Liver (tissue), 3 donors: ENCODE results near the gene SEMA3C.

Experiments
- EGR1 ChIP-seq, 2 donors: IDR thresholded peaks; 2 replicates each; pipeline ENCODE4 v1.6.1; 2016 to 2018; ENCODE audit warnings: antibody characterized with exemption in 2 of 2, low read depth in 2 of 2
- GABPA ChIP-seq, 2 donors: IDR thresholded peaks in 1 of 2; conservative IDR thresholded peaks in 1 of 2; 2 replicates each; pipeline ENCODE4 v1.6.1; 2016; ENCODE audit warnings: antibody characterized with exemption in 2 of 2, mild to moderate bottlenecking in 1 of 2, moderate library complexity in 1 of 2
- YY1 ChIP-seq: IDR thresholded peaks from 2 replicates; pipeline ENCODE4 v1.6.1; 2016; ENCODE audit warnings: antibody characterized with exemption, mild to moderate bottlenecking
- TF ChIP-seq, protein P1 (sequence below): fragments of 150-350 bp; IDR thresholded peaks from 2 replicates; pipeline ENCODE4 v1.5.1; 2017; ENCODE audit warnings: improper control_type of control experiment, low read depth, low read length; ENCODE audit not compliant: missing input control
- donor health status: healthy.
- donor health status: healthy.

- TF ChIP-seq GABPA (IDR thresholded peaks at IDR 0.05 in 1 of 2, conservative IDR thresholded peaks at IDR 0.05 in 1 of 2) (no peak), YY1 (no peak), EGR1 (IDR thresholded peaks at IDR 0.05; ENCODE audit: low read depth in 2 of 2) (no peak)
- TF ChIP-seq, protein P1, sequence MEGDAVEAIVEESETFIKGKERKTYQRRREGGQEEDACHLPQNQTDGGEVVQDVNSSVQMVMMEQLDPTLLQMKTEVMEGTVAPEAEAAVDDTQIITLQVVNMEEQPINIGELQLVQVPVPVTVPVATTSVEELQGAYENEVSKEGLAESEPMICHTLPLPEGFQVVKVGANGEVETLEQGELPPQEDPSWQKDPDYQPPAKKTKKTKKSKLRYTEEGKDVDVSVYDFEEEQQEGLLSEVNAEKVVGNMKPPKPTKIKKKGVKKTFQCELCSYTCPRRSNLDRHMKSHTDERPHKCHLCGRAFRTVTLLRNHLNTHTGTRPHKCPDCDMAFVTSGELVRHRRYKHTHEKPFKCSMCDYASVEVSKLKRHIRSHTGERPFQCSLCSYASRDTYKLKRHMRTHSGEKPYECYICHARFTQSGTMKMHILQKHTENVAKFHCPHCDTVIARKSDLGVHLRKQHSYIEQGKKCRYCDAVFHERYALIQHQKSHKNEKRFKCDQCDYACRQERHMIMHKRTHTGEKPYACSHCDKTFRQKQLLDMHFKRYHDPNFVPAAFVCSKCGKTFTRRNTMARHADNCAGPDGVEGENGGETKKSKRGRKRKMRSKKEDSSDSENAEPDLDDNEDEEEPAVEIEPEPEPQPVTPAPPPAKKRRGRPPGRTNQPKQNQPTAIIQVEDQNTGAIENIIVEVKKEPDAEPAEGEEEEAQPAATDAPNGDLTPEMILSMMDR = no peak
Observed at GRCh38 chr7:80721883-80722615, 196.8 kb downstream of the SEMA3C start.
